Mesodermal cell (in vitro differentiated cells): ENCODE results near the gene SAMD4A.

Experiments
- H3K27ac ChIP-seq: 2 replicates; pipeline ENCODE4 v1.7.0; 2013; ENCODE audit warnings: mild to moderate bottlenecking, low read depth, low read length, moderate library complexity; ENCODE audit not compliant: severe bottlenecking
- H3K36me3 ChIP-seq: 2 replicates; pipeline ENCODE4 v1.7.1; 2013; ENCODE audit warnings: mild to moderate bottlenecking, low read length, moderate library complexity; ENCODE audit not compliant: control insufficient read depth, insufficient read depth
- H3K4me1 ChIP-seq: one replicate; pipeline ENCODE4 v1.7.1; 2013; ENCODE audit warnings: mild to moderate bottlenecking, low read length; ENCODE audit not compliant: insufficient read depth, control insufficient read depth, poor library complexity, severe bottlenecking
- H3K4me3 ChIP-seq: 2 replicates; pipeline ENCODE4 v1.7.0; 2013; ENCODE audit warnings: low read length, control low read depth, mild to moderate bottlenecking; ENCODE audit not compliant: insufficient read depth, poor library complexity, severe bottlenecking; ENCODE audit errors: extremely low read depth
- H3K9me3 ChIP-seq: 2 replicates; pipeline ENCODE4 v1.7.1; 2013; ENCODE audit warnings: mild to moderate bottlenecking, low read length, moderate library complexity; ENCODE audit not compliant: control insufficient read depth
- WGBS, 2 experiments: methylation state at CpG; one replicate each; pipeline ENCODE4 v1.1.5; 2013; ENCODE audit warnings: missing lambda C conversion rate in 2 of 2; ENCODE audit not compliant: insufficient coverage in 2 of 2; 5-methylcytosine and 5-hydroxymethylcytosine counted together

Gene SAMD4A

GRCh38 chr14:54547583-54547982, 19.3 kb upstream of the SAMD4A start:
- 84 to 94% methylated on average over 2 to 3 of the region's 3 CpGs for WGBS, 2 experiments
- Histone ChIP-seq H3K27ac (no peak overlapping the region), H3K36me3 (no peaks in the 10 kb centered on the region), H3K4me3 (no peak overlapping the region), H3K9me3 (no peaks in the 10 kb centered on the region), H3K4me1 (no peaks in the 10 kb centered on the region)

DNA sequence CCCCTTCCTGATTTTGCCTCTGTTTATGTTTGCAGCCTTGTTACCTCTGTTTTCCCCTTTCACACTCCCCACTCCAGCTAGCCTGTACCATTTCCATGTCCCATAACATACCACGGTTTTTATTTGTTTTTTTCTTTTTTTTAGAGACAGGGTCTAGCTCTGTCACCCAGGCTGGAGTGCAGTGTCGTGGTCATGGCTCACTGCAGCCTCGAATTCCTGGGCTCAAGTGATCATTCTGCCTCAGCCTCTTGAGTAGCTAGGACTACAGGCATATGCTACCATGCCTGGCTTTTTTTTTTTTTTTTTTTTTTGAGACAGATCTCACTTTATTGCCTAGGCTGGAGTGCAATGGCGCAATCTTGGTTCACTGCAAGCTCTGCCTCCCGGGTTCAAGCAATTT, 18.4 kb upstream of the SAMD4A start:
- Histone ChIP-seq H3K27ac (no peak overlapping the region), H3K9me3 (no peaks in the 10 kb centered on the region), H3K36me3 (no peaks in the 10 kb centered on the region), H3K4me3 (no peak overlapping the region), H3K4me1 (no peaks in the 10 kb centered on the region)
- WGBS, 2 experiments = 82 to 96% methylated on average over 4 to 5 of the region's 5 CpGs

GRCh38 chr14:54549862-54550261, 17.1 kb upstream of the SAMD4A start:
- Histone ChIP-seq H3K4me3 (no peak overlapping the region), H3K27ac (no peak overlapping the region), H3K36me3 (no peaks in the 10 kb centered on the region), H3K4me1 (no peaks in the 10 kb centered on the region), H3K9me3 (no peaks in the 10 kb centered on the region)
- WGBS, 2 experiments = 80 to 94% methylated on average over 2 to 3 of the region's 3 CpGs

DNA sequence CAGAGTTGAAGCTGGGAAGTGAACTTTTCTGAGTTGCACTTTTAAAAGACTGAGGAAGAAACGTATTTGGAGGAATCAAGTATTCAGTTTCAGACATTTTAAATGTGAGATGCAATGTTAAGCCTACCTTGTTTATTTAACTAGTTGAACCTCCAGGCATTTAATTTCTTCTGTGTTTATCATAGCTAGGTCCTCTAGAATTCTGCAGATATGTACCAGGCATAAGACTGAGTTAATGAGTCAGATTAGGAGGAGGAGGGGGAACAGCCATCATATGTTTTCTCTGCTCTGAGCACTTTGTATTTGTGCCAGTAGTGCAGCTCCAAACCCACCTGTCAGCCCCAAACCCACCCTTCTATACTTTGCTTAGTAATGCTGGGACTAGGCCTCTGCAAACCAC, 16.4 kb upstream of the SAMD4A start:
- Histone ChIP-seq H3K4me1 (no peaks in the 10 kb centered on the region), H3K36me3 (no peaks in the 10 kb centered on the region), H3K4me3 (no peak overlapping the region), H3K27ac (no peak overlapping the region), H3K9me3 (no peaks in the 10 kb centered on the region)
- WGBS, 2 experiments = 90% methylated on average over 1 of the region's 1 CpG; no CpG with 5 or more reads in 1 of the 2 experiments

GRCh38 chr14:54554401-54554800, 12.5 kb upstream of the SAMD4A start:
- H3K9me3 ChIP-seq = no peaks in the 10 kb centered on the region
- no peaks in the 10 kb centered on the region for H3K36me3 ChIP-seq
- no peak overlapping the region for H3K4me3 ChIP-seq
- H3K4me1 ChIP-seq = no peaks in the 10 kb centered on the region
- no peak overlapping the region for H3K27ac ChIP-seq
- WGBS, 2 experiments = 92% methylated on average over 1 of the region's 2 CpGs; no CpG with 5 or more reads in 1 of the 2 experiments

DNA sequence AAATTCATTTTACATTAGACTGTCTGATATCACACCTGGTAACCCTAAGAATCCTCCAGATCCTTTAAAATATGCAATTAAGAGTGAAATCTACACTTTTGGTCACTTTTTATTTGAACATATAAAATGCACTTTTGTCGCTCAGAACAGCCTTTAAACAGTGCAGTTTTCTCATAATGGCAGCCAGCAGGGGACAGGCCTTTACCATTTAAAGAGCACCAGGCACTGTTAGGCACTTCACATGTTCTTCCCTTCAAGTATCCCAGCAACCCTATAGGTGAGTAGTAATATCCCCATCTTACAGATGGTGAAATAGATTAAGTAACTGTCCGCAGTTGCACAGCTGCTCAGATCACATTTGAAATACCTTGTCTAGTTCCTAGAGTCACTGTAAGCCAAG, 11.3 kb upstream of the SAMD4A start:
- 92 to 100% methylated on average over 1 to 2 of the region's 2 CpGs for WGBS, 2 experiments

DNA sequence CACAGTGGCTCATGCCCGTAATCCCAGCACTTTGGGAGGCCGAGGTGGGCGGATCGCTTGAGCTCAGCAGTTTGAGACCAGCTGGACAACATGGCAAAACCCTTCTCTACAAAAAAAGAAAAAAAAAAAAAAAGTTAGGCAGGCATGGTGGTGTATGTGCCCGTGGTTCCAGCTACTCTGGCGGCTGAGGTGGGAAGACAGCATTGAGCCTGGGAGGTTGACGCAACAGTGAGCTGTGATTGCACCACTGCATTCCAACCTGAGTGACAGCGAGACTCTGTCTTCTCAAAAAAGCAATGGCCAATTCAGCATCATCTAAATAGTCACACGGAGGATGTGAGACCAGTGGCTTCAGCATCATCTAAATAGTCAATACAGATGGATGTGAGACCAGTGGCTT, 10.4 kb upstream of the SAMD4A start:
- no peak overlapping the region for H3K27ac ChIP-seq
- WGBS, 2 experiments = 88 to 100% methylated on average over 6 to 7 of the region's 9 CpGs
- no peaks in the 10 kb centered on the region for H3K9me3 ChIP-seq
- no peak overlapping the region for H3K4me3 ChIP-seq
- H3K4me1 ChIP-seq = no peaks in the 10 kb centered on the region
- H3K36me3 ChIP-seq = no peaks in the 10 kb centered on the region

More for the DNA sequence above, 11.3 kb upstream of the SAMD4A start:
- no peak overlapping the region for H3K27ac ChIP-seq
- no peaks in the 10 kb centered on the region for H3K36me3 ChIP-seq
- H3K4me1 ChIP-seq = no peaks in the 10 kb centered on the region
- H3K4me3 ChIP-seq = no peak overlapping the region
- H3K9me3 ChIP-seq = no peaks in the 10 kb centered on the region

- H3K36me3 ChIP-seq = no peaks in the 10 kb centered on the region
- peaks cover 5% of the 10 kb centered on the region for H3K4me1 ChIP-seq
- no peaks in the 10 kb centered on the region for H3K9me3 ChIP-seq
- WGBS, 2 experiments = 68 to 86% methylated on average over 1 to 2 of the region's 5 CpGs
- H3K27ac ChIP-seq = no peak overlapping the region
- H3K4me3 ChIP-seq = no peak overlapping the region
Measured at GRCh38 chr14:54562334-54562733, 4.6 kb upstream of the SAMD4A start.

GRCh38 chr14:54564071-54564867, 2.7 kb upstream of the SAMD4A start:
- H3K27ac ChIP-seq = peak overlapping the region; percentile 74
- WGBS, 2 experiments = 67% methylated on average over 1 of the region's 9 CpGs; no CpG with 5 or more reads in 1 of the 2 experiments
- no peaks in the 10 kb centered on the region for H3K9me3 ChIP-seq
- H3K4me3 ChIP-seq = peak overlapping the region; percentile 80
- peaks cover 11% of the 10 kb centered on the region for H3K4me1 ChIP-seq
- peaks cover 9% of the 10 kb centered on the region for H3K36me3 ChIP-seq

DNA sequence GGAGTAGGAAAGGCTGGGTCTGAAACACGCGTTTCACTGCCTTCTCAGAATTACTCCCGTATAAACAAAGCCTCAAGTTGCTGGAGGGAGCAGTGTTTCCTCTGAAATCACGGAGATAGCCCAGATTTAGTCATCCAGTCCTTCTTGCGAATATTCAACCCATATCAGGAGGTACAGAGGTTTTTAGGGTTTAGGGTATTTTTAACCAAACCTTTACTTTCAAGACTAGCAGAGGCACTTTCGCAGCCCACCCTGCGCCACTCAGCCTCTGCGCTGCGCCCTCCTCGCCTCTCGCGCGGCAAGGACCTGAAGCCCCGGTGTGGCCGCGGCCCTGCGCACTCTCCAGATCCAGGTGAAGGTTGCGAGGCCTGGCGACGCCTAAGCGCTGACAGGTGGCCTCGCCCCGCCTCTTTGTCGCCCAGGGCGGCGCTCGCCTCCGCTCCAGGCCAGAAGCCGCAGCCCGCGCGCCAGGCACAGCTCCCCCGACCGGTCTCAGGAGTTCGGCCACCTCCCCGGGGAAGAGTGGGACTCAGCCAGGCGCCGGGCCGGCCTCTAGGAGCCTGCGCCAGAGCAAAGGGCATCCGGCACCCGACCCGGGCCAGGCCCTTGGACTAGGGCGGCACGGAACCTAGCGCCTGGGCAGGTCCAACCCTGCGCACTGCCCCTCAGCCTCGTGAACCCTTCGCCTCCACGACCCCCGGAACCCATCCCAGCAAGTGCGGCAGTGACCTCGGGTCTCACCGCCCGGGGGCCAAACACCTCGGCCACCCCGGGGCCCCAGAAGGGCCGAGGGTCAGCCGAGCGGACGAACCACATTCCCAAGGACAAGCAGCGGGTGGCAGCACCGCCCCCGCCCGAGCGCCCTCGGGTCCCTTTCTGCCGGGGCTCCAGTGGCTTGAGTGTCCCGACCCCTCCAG, 1.8 kb upstream of the SAMD4A start:
- H3K4me3 ChIP-seq = peak overlapping the region; percentile 80
- H3K36me3 ChIP-seq = peaks cover 17% of the 10 kb centered on the region
- peak overlapping the region; percentile 74 for H3K27ac ChIP-seq
- H3K9me3 ChIP-seq = no peaks in the 10 kb centered on the region
- 0 to 1% methylated on average over 56 to 59 of the region's 69 CpGs for WGBS, 2 experiments
- peaks cover 18% of the 10 kb centered on the region for H3K4me1 ChIP-seq
